ENCODE measurements around the gene TMEM86A. TPM values are rescaled to one million over a fixed set of nuclear protein-coding genes. Genes with fewer than 3 reads are reported as not detected.

TMEM86A gene
- total and polyA plus RNA-seq, 2 donors (not counting 3 experiments of a cell fraction or from before 2014, with no cell fraction given), result 2.1 to 2.6 TPM

DNA sequence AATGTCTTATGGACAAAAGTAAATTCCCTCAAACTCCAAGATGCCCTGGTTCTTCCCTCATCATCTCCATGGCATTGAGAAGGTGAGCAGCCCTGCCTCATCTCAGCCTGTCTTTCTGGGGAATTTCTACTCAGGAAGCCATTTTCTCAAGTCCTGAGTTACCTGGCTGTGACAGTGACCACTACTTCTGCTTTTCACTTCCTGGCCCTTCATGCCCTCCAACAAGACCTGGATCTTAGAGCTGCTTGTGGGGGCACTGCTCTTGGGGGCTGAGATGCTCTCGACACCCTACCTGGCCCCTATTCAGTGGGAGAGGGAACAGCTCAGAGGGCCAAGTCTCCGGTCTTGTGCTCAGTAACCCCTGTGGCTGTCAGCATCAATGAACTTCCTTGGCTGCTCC is 32.9 kb downstream of the TMEM86A start:
- intact Hi-C loops (cut with micrococcal nuclease), result no loop called here
- Histone ChIP-seq H3K9me1 (replicated peaks; ENCODE audit: control insufficient read depth, extremely low read depth, insufficient read depth, low read length) (no peaks in the 10 kb centered on the region), H3K27me3 (ENCODE audit: control insufficient read depth in 2 of 2, insufficient read depth in 2 of 2, low read length in 2 of 2) (no peaks in the 10 kb centered on the region), H3K79me2 (ENCODE audit: control insufficient read depth, insufficient read depth, low read length) (no peaks in the 10 kb centered on the region), H4K20me1 (replicated peaks; ENCODE audit: control insufficient read depth, extremely low read depth, insufficient read depth, low read length) (no peaks in the 10 kb centered on the region), H3K4me2 (ENCODE audit: insufficient read depth, low read length) (no peak overlapping the region), H3K9me3 (replicated peaks; ENCODE audit: control insufficient read depth, insufficient read depth, low read length) (no peaks in the 10 kb centered on the region), H3K36me3 (ENCODE audit: control insufficient read depth in 2 of 2, extremely low read depth in 1 of 2, insufficient read depth in 2 of 2, low read length in 2 of 2) (no peaks in the 10 kb centered on the region), H3K9ac (replicated peaks; ENCODE audit: extremely low read depth, insufficient read depth, low read length) (no peak overlapping the region), H2AFZ (ENCODE audit: low read depth, low read length) (no peak overlapping the region), H3K4me3 (replicated peaks in 1 of 3; ENCODE audit: insufficient read depth in 1 of 3, low read depth in 1 of 3, low read length in 3 of 3) (no peak overlapping the region), H3K4me1 (ENCODE audit: control insufficient read depth, extremely low read depth, insufficient read depth, low read length) (no peaks in the 10 kb centered on the region), H3K27ac (ENCODE audit: insufficient read depth, low read depth, low read length) (no peak overlapping the region)
- BruUV-seq (replicated peaks), result no TSS peak
- DNase-seq (ENCODE audit: low read depth, low spot score), result no peak
- TF ChIP-seq GATA2 (IDR thresholded peaks at IDR 0.05; ENCODE audit: insufficient read depth, insufficient read length, low read depth, low read length), result no peak
- no peak for TF ChIP-seq EZH2 (IDR thresholded peaks at IDR 0.05; ENCODE audit: borderline replicate concordance, low read depth, low read length, severe bottlenecking)
- TF ChIP-seq, protein P1, sequence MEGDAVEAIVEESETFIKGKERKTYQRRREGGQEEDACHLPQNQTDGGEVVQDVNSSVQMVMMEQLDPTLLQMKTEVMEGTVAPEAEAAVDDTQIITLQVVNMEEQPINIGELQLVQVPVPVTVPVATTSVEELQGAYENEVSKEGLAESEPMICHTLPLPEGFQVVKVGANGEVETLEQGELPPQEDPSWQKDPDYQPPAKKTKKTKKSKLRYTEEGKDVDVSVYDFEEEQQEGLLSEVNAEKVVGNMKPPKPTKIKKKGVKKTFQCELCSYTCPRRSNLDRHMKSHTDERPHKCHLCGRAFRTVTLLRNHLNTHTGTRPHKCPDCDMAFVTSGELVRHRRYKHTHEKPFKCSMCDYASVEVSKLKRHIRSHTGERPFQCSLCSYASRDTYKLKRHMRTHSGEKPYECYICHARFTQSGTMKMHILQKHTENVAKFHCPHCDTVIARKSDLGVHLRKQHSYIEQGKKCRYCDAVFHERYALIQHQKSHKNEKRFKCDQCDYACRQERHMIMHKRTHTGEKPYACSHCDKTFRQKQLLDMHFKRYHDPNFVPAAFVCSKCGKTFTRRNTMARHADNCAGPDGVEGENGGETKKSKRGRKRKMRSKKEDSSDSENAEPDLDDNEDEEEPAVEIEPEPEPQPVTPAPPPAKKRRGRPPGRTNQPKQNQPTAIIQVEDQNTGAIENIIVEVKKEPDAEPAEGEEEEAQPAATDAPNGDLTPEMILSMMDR (IDR thresholded peaks at IDR 0.05; ENCODE audit: extremely low read depth in 1 of 2, insufficient read depth in 1 of 2, low read depth in 1 of 2, low read length in 2 of 2), result no peak
- TF ChIP-seq, protein P2, sequence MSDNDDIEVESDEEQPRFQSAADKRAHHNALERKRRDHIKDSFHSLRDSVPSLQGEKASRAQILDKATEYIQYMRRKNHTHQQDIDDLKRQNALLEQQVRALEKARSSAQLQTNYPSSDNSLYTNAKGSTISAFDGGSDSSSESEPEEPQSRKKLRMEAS (IDR thresholded peaks at IDR 0.05; ENCODE audit: insufficient read depth, insufficient read length), result no peak
- TF ChIP-seq MYC (IDR thresholded peaks at IDR 0.05; ENCODE audit: low read depth, low read length), result no peak
- CTCF ChIA-PET, result interaction anchor here (0.8 to 4.7 kb wide), 17 partner anchors 9 to 616 kb away, joined by 3 to 43 read pairs (median 5); partner anchors contain the start of gene TMEM86A
- POLR2A ChIA-PET, result no interaction called here
- dilution Hi-C loops (cut with MboI; ENCODE audit: extremely low pct_ligation_motif_present, low sequenced_read_pairs), result no loop called here
- no peak for FAIRE-seq

Data from endothelial cell of umbilical vein (primary cell).